ENCODE data around the gene CFB. TPM values are rescaled to one million over a fixed set of nuclear protein-coding genes. Genes with fewer than 3 reads are reported as not detected.

The CFB gene
- total and polyA plus RNA-seq, 2 of the 13 experiments (the other 11 are each of a cell fraction or from before 2014, with no cell fraction given) = 171 to 513 TPM

GRCh38 chr6:31971993-31972708, 26.3 kb downstream of the CFB start, which contains the start of gene DXO (continued):
- TF ChIP-seq AKNA (CRISPR knock-in tag; IDR thresholded peaks at IDR 0.05; ENCODE audit: borderline replicate concordance) = no peak
- TF ChIP-seq ZEB1 (IDR thresholded peaks at IDR 0.05; ENCODE audit: insufficient replicate concordance, low read depth) = no peak
- no peak for TF ChIP-seq ATF6 (CRISPR knock-in tag; conservative IDR thresholded peaks at IDR 0.05)
- TF ChIP-seq ZNF275 (CRISPR knock-in tag; IDR thresholded peaks at IDR 0.05; ENCODE audit: borderline replicate concordance) = peak; percentile 19; the same call in 1 of the 2 replicates
- peak; percentile 96 for TF ChIP-seq ZNF780A (CRISPR knock-in tag; IDR thresholded peaks at IDR 0.05)
- TF ChIP-seq DR1 (CRISPR knock-in tag; IDR thresholded peaks at IDR 0.05) = peak; percentile 40; the same call in 1 of the 2 replicates
- TF ChIP-seq ZNF121 (CRISPR knock-in tag; IDR thresholded peaks at IDR 0.05) = no peak
- peak; percentile 20 for TF ChIP-seq TOPORS (CRISPR knock-in tag; IDR thresholded peaks at IDR 0.05)
- no peak for TF ChIP-seq ZNF75D (CRISPR knock-in tag; IDR thresholded peaks at IDR 0.05; ENCODE audit: borderline replicate concordance)
- peak; percentile 84; the same call in 1 of the 2 replicates for TF ChIP-seq JUN (CRISPR knock-in tag; IDR thresholded peaks at IDR 0.05)
- TF ChIP-seq TERF1 (CRISPR knock-in tag; IDR thresholded peaks at IDR 0.05) = no peak
- TF ChIP-seq SYNCRIP (IDR thresholded peaks at IDR 0.05; ENCODE audit: insufficient read depth, low read depth, low read length) = no peak
- peak; percentile 53 for TF ChIP-seq E2F5 (CRISPR knock-in tag; conservative IDR thresholded peaks at IDR 0.05)
- peak; percentile 49 for TF ChIP-seq XRCC5 (optimal IDR thresholded peaks at IDR 0.05; ENCODE audit: low read length)
- peak; percentile 8; the same call in 1 of the 2 replicates for TF ChIP-seq ZBTB33 (CRISPR knock-in tag; IDR thresholded peaks at IDR 0.05)
